ENCODE data around the gene GLI1. TPM values are rescaled to one million over a fixed set of nuclear protein-coding genes. Genes with fewer than 3 reads are reported as not detected.

GLI1 gene
- total RNA-seq, 2 donors from 2014 or later = 3.4 to 6.4 TPM

DNA sequence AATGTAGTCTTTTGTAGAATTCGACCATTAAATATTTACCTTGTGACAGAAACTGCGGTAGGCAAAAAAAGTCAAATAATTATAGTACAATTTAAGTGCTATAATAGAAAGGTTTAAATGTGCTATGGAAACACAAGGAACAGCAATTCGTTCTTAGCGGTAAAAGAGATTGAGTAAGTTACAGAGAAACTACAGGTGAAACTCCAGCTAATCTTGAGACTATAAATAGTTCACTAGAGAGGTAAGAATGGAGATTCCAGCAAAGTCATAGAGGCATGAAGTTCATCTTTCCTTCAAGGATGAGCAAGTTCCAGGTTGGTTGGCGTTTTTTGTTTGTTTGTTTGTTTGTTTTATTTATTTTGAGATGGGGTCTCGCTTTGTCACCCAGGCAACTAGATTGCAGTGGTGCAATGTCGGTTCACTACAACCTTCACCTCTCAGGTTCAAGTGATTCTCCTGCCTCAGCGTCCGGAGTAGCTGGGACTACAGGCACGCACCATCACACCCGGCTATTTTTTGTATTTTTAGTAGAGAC is 27.9 kb upstream of the GLI1 start:
- H3K9ac ChIP-seq (ENCODE audit: extremely low read depth, low read length, poor library complexity, severe bottlenecking) = peak overlapping the region; percentile 79
- TF ChIP-seq CTCF (conservative IDR thresholded peaks at IDR 0.05) = no peak

GRCh38 chr12:57433370-57433769 is 26.2 kb upstream of the GLI1 start:
- no peaks in the 10 kb centered on the region for H3K9me3 Mint-ChIP-seq
- Histone ChIP-seq H3K9ac (ENCODE audit: extremely low read depth, low read length, poor library complexity, severe bottlenecking) (no peak overlapping the region), H3K9me3 (ENCODE audit: control insufficient read depth, low read length) (no peaks in the 10 kb centered on the region), H3K36me3 (ENCODE audit: control insufficient read depth, insufficient read depth, low read length) (no peaks in the 10 kb centered on the region), H3K27me3 (ENCODE audit: control insufficient read depth, insufficient read depth, low read length, poor library complexity, severe bottlenecking) (no peaks in the 10 kb centered on the region), H3K4me3 (ENCODE audit: low read length) (no peak overlapping the region), H3K4me1 (ENCODE audit: control insufficient read depth, insufficient read depth, low read length) (peaks cover 6% of the 10 kb centered on the region), H3K27ac (ENCODE audit: low read depth, low read length) (no peak overlapping the region)
- TF ChIP-seq CTCF (conservative IDR thresholded peaks at IDR 0.05) = no peak
- no peak overlapping the region for H3K4me3 Mint-ChIP-seq
- H3K27ac Mint-ChIP-seq = no peak overlapping the region
- peak; percentile 6 for DNase-seq
- peaks cover 23% of the 10 kb centered on the region for H3K4me1 Mint-ChIP-seq
- WGBS, 2 experiments (ENCODE audit: insufficient coverage in 1 of 2, insufficient read length in 1 of 2) = 88 to 90% methylated on average over 3 of the region's 3 CpGs
- no peaks in the 10 kb centered on the region for H3K27me3 Mint-ChIP-seq (ENCODE audit: insufficient read depth)
- H3K36me3 Mint-ChIP-seq (ENCODE audit: low read depth) = no peaks in the 10 kb centered on the region

More for the DNA sequence above, 27.9 kb upstream of the GLI1 start:
- Mint-ChIP-seq H3K36me3 (ENCODE audit: low read depth) (peaks cover under 1% of the 10 kb centered on the region), H3K4me1 (peaks cover 25% of the 10 kb centered on the region), H3K27ac (peak overlapping the region; percentile 96), H3K27me3 (ENCODE audit: insufficient read depth) (no peaks in the 10 kb centered on the region), H3K9me3 (no peaks in the 10 kb centered on the region), H3K4me3 (peak overlapping the region; percentile 80)
- peak; percentile 34 for DNase-seq
- H3K4me1 ChIP-seq (ENCODE audit: control insufficient read depth, insufficient read depth, low read length) = peaks cover 6% of the 10 kb centered on the region
- peak overlapping the region; percentile 82 for H3K4me3 ChIP-seq (ENCODE audit: low read length)
- 95 to 100% methylated on average over 4 to 10 of the region's 11 CpGs for WGBS, 2 experiments (ENCODE audit: insufficient coverage in 1 of 2, insufficient read length in 1 of 2)
- H3K36me3 ChIP-seq (ENCODE audit: control insufficient read depth, insufficient read depth, low read length) = no peaks in the 10 kb centered on the region
- no peaks in the 10 kb centered on the region for H3K9me3 ChIP-seq (ENCODE audit: control insufficient read depth, low read length)
- no peak overlapping the region for H3K27ac ChIP-seq (ENCODE audit: low read depth, low read length)
- no peaks in the 10 kb centered on the region for H3K27me3 ChIP-seq (ENCODE audit: control insufficient read depth, insufficient read depth, low read length, poor library complexity, severe bottlenecking)

- H3K4me3 ChIP-seq (ENCODE audit: low read length) = no peak within 1 kb of the TSS
- no peaks in the 10 kb centered on the region for H3K36me3 ChIP-seq (ENCODE audit: control insufficient read depth, insufficient read depth, low read length)
- H3K27me3 ChIP-seq (ENCODE audit: control insufficient read depth, insufficient read depth, low read length, poor library complexity, severe bottlenecking) = no peaks in the 10 kb centered on the region
- Mint-ChIP-seq H3K27ac (peak within 1 kb of the TSS; percentile 55), H3K36me3 (ENCODE audit: low read depth) (no peaks in the 10 kb centered on the region), H3K9me3 (no peaks in the 10 kb centered on the region), H3K27me3 (ENCODE audit: insufficient read depth) (no peaks in the 10 kb centered on the region), H3K4me3 (no peak within 1 kb of the TSS), H3K4me1 (peaks cover 18% of the 10 kb centered on the region)
- 76 to 88% methylated on average over 5 to 8 of the region's 8 CpGs for WGBS, 2 experiments (ENCODE audit: insufficient coverage in 1 of 2, insufficient read length in 1 of 2)
- no peak within 1 kb of the TSS for H3K9ac ChIP-seq (ENCODE audit: extremely low read depth, low read length, poor library complexity, severe bottlenecking)
- no peak for TF ChIP-seq CTCF (conservative IDR thresholded peaks at IDR 0.05)
- no peak for DNase-seq
- H3K27ac ChIP-seq (ENCODE audit: low read depth, low read length) = no peak within 1 kb of the TSS
- no peaks in the 10 kb centered on the region for H3K9me3 ChIP-seq (ENCODE audit: control insufficient read depth, low read length)
- peaks cover 6% of the 10 kb centered on the region for H3K4me1 ChIP-seq (ENCODE audit: control insufficient read depth, insufficient read depth, low read length)
These were observed 24.9 kb upstream of the GLI1 start, which contains the start of gene INHBC for GRCh38 chr12:57434517-57435223. INHBC (plus strand) TSS chr12:57434784; CDS start chr12:57434887, 103 bp downstream.

Data from endodermal cell (in vitro differentiated cells).